ENCODE measurements around the gene MCRIP2. TPM values are rescaled to one million over a fixed set of nuclear protein-coding genes. Genes with fewer than 3 reads are reported as not detected.

MCRIP2 gene
- 18.6 TPM for total RNA-seq
- polyA plus RNA-seq (ENCODE audit: insufficient read depth in 1 of 8, insufficient read length in 8 of 8, low replicate concordance in 1 of 8) = 10 to 100 TPM in 4 of 8 donors, 1 to 10 TPM in 4; 7.7 to 16.8 (median 10.8) TPM
- long read RNA-seq, donor 1, partial matches to known transcripts = 0 of 5 reads
- long read RNA-seq, donor 1, other reads (novel, unspliced or antisense) = 0 of 5 reads
- long read RNA-seq, donor 2, partial matches to known transcripts = 0 of 1 reads
- long read RNA-seq, donor 2, other reads (novel, unspliced or antisense) = 0 of 1 reads
- long read RNA-seq, donor 3, transcript MCRIP2-203 (6 exons, 1,050 nt) = minor isoform, 5 of 15 reads
- long read RNA-seq, donor 3, transcript MCRIP2-201 (5 exons, 946 nt) = major isoform, 7 of 15 reads
- long read RNA-seq, donor 3, partial matches to known transcripts = 0 of 15 reads
- long read RNA-seq, donor 3, other reads (novel, unspliced or antisense) = 0 of 15 reads
- long read RNA-seq, donor 4, partial matches to known transcripts = 0 of 9 reads
- long read RNA-seq, donor 4, other reads (novel, unspliced or antisense) = 0 of 9 reads
- long read RNA-seq, donor 5, transcript MCRIP2-201 (5 exons, 946 nt) = major isoform, 8 of 16 reads
- long read RNA-seq, donor 5, partial matches to known transcripts = 0 of 16 reads
- long read RNA-seq, donor 5, other reads (novel, unspliced or antisense) = 0 of 16 reads
- long read RNA-seq, donor 6, transcript MCRIP2-203 (6 exons, 1,050 nt) = minor isoform, 6 of 19 reads
- long read RNA-seq, donor 6, transcript MCRIP2-201 (5 exons, 946 nt) = major isoform, 9 of 19 reads
- long read RNA-seq, donor 6, partial matches to known transcripts = 0 of 19 reads
- long read RNA-seq, donor 6, other reads (novel, unspliced or antisense) = 0 of 19 reads
- long read RNA-seq, donor 7, partial matches to known transcripts = 0 of 5 reads
- long read RNA-seq, donor 7, other reads (novel, unspliced or antisense) = 0 of 5 reads
- long read RNA-seq, donor 8, transcript MCRIP2-201 (5 exons, 946 nt) = major isoform, 5 of 9 reads
- long read RNA-seq, donor 8, partial matches to known transcripts = 0 of 9 reads
- long read RNA-seq, donor 8, other reads (novel, unspliced or antisense) = 0 of 9 reads
- long read RNA-seq, donor 9, transcript MCRIP2-201 (5 exons, 946 nt) = major isoform, 7 of 10 reads
- long read RNA-seq, donor 9, partial matches to known transcripts = 0 of 10 reads
- long read RNA-seq, donor 9, other reads (novel, unspliced or antisense) = 0 of 10 reads
- long read RNA-seq, donor 10, transcript MCRIP2-204 (1 exons, 1,728 nt) = major isoform, 5 of 12 reads
- long read RNA-seq, donor 10, partial matches to known transcripts = 0 of 12 reads
- long read RNA-seq, donor 10, other reads (novel, unspliced or antisense) = 0 of 12 reads
- long read RNA-seq, donor 11, partial matches to known transcripts = 0 of 5 reads
- long read RNA-seq, donor 11, other reads (novel, unspliced or antisense) = 0 of 5 reads

GRCh38 chr16:641326-642188, at the start of gene MCRIP2:
Gene MCRIP2 (plus strand): TSS chr16:641828. CDS start chr16:641992, 164 bp downstream.
- no peak within 1 kb of the TSS for H3K27ac ChIP-seq (ENCODE audit: low read length)
- WGBS (ENCODE audit: insufficient coverage) = under 1% methylated on average over 79 of the region's 81 CpGs
- peaks cover 24% of the 10 kb centered on the region for H3K4me1 ChIP-seq (ENCODE audit: control insufficient read depth, insufficient read depth, low read length)
- H3K9me3 ChIP-seq (replicated peaks; ENCODE audit: control insufficient read depth, low read depth, low read length) = no peaks in the 10 kb centered on the region
- H3K36me3 ChIP-seq (ENCODE audit: control insufficient read depth, insufficient read depth, low read length) = no peaks in the 10 kb centered on the region
- H3K27me3 ChIP-seq (ENCODE audit: control insufficient read depth, insufficient read depth, low read length) = peaks cover 9% of the 10 kb centered on the region
- DNase-seq = peak; percentile 82
- H3K4me3 ChIP-seq (ENCODE audit: low read length) = peak within 1 kb of the TSS; percentile 59

GRCh38 chr16:591892-592517, 49.6 kb upstream of the MCRIP2 start:
- H3K4me3 ChIP-seq (ENCODE audit: low read length) = no peak overlapping the region
- peaks cover 42% of the 10 kb centered on the region for H3K4me1 ChIP-seq (ENCODE audit: control insufficient read depth, insufficient read depth, low read length)
- WGBS (ENCODE audit: insufficient coverage) = 79% methylated on average over 11 of the region's 15 CpGs
- H3K27me3 ChIP-seq (ENCODE audit: control insufficient read depth, insufficient read depth, low read length) = no peaks in the 10 kb centered on the region
- DNase-seq = no peak
- no peaks in the 10 kb centered on the region for H3K9me3 ChIP-seq (replicated peaks; ENCODE audit: control insufficient read depth, low read depth, low read length)
- peaks cover 20% of the 10 kb centered on the region for H3K36me3 ChIP-seq (ENCODE audit: control insufficient read depth, insufficient read depth, low read length)
- H3K27ac ChIP-seq (ENCODE audit: low read length) = no peak overlapping the region

- Histone ChIP-seq H3K4me1 (ENCODE audit: control insufficient read depth, insufficient read depth, low read length) (peaks cover 35% of the 10 kb centered on the region), H3K27me3 (ENCODE audit: control insufficient read depth, insufficient read depth, low read length) (no peaks in the 10 kb centered on the region), H3K4me3 (ENCODE audit: low read length) (no peak overlapping the region), H3K27ac (ENCODE audit: low read length) (no peak overlapping the region), H3K9me3 (replicated peaks; ENCODE audit: control insufficient read depth, low read depth, low read length) (no peaks in the 10 kb centered on the region), H3K36me3 (ENCODE audit: control insufficient read depth, insufficient read depth, low read length) (peaks cover 20% of the 10 kb centered on the region)
- 68% methylated on average over 19 of the region's 24 CpGs for WGBS (ENCODE audit: insufficient coverage)
- no peak for DNase-seq
These were observed 48.9 kb upstream of the MCRIP2 start for GRCh38 chr16:592518-593306.

- peaks cover 28% of the 10 kb centered on the region for H3K4me1 ChIP-seq (ENCODE audit: control insufficient read depth, insufficient read depth, low read length)
- H3K27ac ChIP-seq (ENCODE audit: low read length) = no peak overlapping the region
- no peaks in the 10 kb centered on the region for H3K27me3 ChIP-seq (ENCODE audit: control insufficient read depth, insufficient read depth, low read length)
- no peaks in the 10 kb centered on the region for H3K9me3 ChIP-seq (replicated peaks; ENCODE audit: control insufficient read depth, low read depth, low read length)
- no peak for DNase-seq
- 93% methylated on average over 5 of the region's 9 CpGs for WGBS (ENCODE audit: insufficient coverage)
- peaks cover 20% of the 10 kb centered on the region for H3K36me3 ChIP-seq (ENCODE audit: control insufficient read depth, insufficient read depth, low read length)
- no peak overlapping the region for H3K4me3 ChIP-seq (ENCODE audit: low read length)
These were observed 48.2 kb upstream of the MCRIP2 start for GRCh38 chr16:593406-593805.

DNA sequence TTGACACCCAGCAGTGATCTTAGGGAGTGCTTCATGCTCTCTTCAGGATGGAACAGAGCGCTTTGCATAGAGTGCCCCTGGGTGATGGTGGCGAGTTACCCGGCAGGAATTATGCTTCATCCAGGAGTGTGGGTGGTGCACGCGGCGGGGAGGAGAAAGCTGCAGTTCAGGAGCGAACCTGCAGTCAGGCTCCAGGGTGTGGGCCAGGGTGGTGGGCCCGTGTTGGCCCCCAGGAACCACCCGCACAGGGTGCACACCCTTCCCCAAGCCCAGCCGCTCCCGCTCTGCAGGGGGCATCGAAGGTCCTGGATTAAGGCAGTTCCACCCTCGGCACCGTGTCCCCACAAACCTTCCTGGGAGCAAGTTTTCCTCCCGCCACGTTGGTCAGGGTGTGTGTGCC, 47.8 kb upstream of the MCRIP2 start:
- Histone ChIP-seq H3K4me1 (ENCODE audit: control insufficient read depth, insufficient read depth, low read length) (peaks cover 25% of the 10 kb centered on the region), H3K27ac (ENCODE audit: low read length) (no peak overlapping the region), H3K9me3 (replicated peaks; ENCODE audit: control insufficient read depth, low read depth, low read length) (no peaks in the 10 kb centered on the region), H3K4me3 (ENCODE audit: low read length) (no peak overlapping the region), H3K36me3 (ENCODE audit: control insufficient read depth, insufficient read depth, low read length) (peaks cover 21% of the 10 kb centered on the region), H3K27me3 (ENCODE audit: control insufficient read depth, insufficient read depth, low read length) (no peaks in the 10 kb centered on the region)
- no peak for DNase-seq
- 85% methylated on average over 15 of the region's 16 CpGs for WGBS (ENCODE audit: insufficient coverage)

GRCh38 chr16:595094-595528, 46.5 kb upstream of the MCRIP2 start:
- H3K27me3 ChIP-seq (ENCODE audit: control insufficient read depth, insufficient read depth, low read length) = no peaks in the 10 kb centered on the region
- WGBS (ENCODE audit: insufficient coverage) = 76% methylated on average over 5 of the region's 18 CpGs
- H3K36me3 ChIP-seq (ENCODE audit: control insufficient read depth, insufficient read depth, low read length) = peaks cover 28% of the 10 kb centered on the region
- H3K4me3 ChIP-seq (ENCODE audit: low read length) = no peak overlapping the region
- no peaks in the 10 kb centered on the region for H3K9me3 ChIP-seq (replicated peaks; ENCODE audit: control insufficient read depth, low read depth, low read length)
- peaks cover 25% of the 10 kb centered on the region for H3K4me1 ChIP-seq (ENCODE audit: control insufficient read depth, insufficient read depth, low read length)
- no peak overlapping the region for H3K27ac ChIP-seq (ENCODE audit: low read length)
- no peak for DNase-seq

DNA sequence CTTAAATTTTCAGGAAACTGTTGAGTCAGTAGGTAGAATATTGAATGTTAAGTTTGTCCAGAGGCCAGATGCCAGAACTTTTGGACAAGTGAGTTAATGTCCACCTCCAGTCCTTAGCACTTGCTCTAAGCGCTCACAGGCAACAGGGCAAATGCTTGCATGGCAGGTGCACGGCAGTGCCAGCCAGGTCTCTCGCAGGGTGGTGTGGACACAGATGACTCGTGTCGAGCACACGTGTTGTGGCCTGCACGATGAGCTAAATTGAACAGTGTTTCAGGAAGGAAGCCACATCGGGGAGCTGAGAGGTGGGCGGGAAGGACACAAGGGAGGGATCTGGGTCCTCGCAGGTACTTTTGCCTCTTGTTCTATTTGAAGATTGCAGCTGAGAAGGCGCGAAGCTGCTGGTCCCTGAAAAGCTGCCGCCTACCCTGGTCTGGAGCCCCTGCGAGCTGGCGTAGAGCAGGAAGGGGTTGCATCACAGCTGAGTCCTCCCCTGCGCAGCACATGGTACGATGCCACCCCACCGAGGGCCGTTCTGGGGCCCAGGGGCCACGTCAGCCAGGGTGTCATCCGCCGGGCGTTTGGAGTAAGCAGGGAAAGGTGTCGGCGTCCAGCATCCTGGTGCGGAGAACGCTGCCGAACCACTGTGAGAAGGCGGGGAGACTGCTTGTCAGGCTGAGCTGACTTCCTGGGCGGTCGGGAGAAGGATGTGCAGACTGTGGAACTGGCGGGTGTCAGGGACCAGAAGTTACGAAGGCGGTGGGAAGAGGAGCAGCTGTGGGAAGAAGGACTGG, 45.5 kb upstream of the MCRIP2 start:
- H3K36me3 ChIP-seq (ENCODE audit: control insufficient read depth, insufficient read depth, low read length) = peaks cover 28% of the 10 kb centered on the region
- H3K4me3 ChIP-seq (ENCODE audit: low read length) = no peak overlapping the region
- H3K9me3 ChIP-seq (replicated peaks; ENCODE audit: control insufficient read depth, low read depth, low read length) = no peaks in the 10 kb centered on the region
- no peaks in the 10 kb centered on the region for H3K27me3 ChIP-seq (ENCODE audit: control insufficient read depth, insufficient read depth, low read length)
- DNase-seq = no peak
- H3K4me1 ChIP-seq (ENCODE audit: control insufficient read depth, insufficient read depth, low read length) = peaks cover 17% of the 10 kb centered on the region
- 86% methylated on average over 34 of the region's 34 CpGs for WGBS (ENCODE audit: insufficient coverage)
- no peak overlapping the region for H3K27ac ChIP-seq (ENCODE audit: low read length)

GRCh38 chr16:596736-597060, 44.9 kb upstream of the MCRIP2 start:
- peaks cover 32% of the 10 kb centered on the region for H3K36me3 ChIP-seq (ENCODE audit: control insufficient read depth, insufficient read depth, low read length)
- peaks cover 15% of the 10 kb centered on the region for H3K4me1 ChIP-seq (ENCODE audit: control insufficient read depth, insufficient read depth, low read length)
- WGBS (ENCODE audit: insufficient coverage) = 97% methylated on average over 12 of the region's 12 CpGs
- no peak overlapping the region for H3K4me3 ChIP-seq (ENCODE audit: low read length)
- H3K27me3 ChIP-seq (ENCODE audit: control insufficient read depth, insufficient read depth, low read length) = no peaks in the 10 kb centered on the region
- no peak for DNase-seq
- H3K9me3 ChIP-seq (replicated peaks; ENCODE audit: control insufficient read depth, low read depth, low read length) = no peaks in the 10 kb centered on the region
- H3K27ac ChIP-seq (ENCODE audit: low read length) = no peak overlapping the region

Measured in muscle of leg (tissue), 16 donors.